Stimulated activated CD4-positive, alpha-beta T cell treated with anti-CD3 and anti-CD28 coated beads, TNF-alpha, amount 100 ng/mL, for 1 hour (primary cell): ENCODE results near the gene CDPF1.

Experiments used
- DNase-seq, 3 donors: peaks; one replicate each; pipeline ENCODE4 v3.0.0-alpha.2; 2020; ENCODE audit warnings: low read depth in 3 of 3, low spot score in 1 of 3

The CDPF1 gene, protein sequence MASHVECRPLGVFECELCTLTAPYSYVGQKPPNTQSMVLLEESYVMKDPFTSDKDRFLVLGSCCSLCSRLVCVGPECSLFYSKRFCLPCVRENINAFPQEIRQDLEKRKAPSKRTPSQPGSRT

DNA sequence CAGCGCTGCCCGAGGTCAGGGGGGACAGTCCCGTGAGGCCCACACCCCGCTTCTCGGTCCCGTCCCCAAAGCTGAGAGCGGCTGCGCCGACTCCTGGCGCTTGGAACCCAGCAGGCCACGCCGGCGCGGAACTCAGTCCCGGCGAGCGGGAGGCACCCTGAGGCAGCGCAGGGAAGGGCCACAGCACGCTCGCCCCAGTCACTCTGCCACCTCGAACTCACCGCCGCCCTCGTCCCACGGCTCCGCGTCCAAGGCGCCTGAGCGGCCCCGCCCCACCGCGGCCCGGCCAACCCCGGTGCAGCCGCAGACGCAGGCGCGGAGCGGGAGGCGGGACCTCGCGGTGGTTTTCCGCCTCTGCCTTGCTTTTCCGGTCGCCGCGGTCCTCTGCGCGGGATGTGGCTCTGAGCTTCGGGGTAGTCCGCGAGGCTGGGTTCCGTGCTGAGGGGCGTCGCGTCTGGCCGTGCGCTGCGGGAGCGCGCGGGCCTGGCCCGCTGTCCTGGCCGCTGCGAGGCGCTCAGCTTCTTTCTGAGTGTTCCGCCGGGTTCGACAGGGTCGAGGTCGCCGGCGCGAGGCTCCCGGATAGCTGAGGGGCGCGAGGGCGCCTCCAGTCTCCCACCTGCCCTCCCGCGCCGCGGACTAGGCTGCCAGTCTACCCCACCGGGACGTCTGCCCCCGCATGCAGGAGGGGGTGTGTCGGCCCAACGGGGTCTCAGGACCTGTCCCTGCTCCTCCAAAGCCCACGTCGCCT is at the start of gene CDPF1:
Gene CDPF1, minus strand, starts transcription at position 259 of the 748 bp plus-strand sequence. CDS start 2,009 bp downstream, outside the sequence.
- peak; percentile 69 to 86 (median 83) for DNase-seq

DNA sequence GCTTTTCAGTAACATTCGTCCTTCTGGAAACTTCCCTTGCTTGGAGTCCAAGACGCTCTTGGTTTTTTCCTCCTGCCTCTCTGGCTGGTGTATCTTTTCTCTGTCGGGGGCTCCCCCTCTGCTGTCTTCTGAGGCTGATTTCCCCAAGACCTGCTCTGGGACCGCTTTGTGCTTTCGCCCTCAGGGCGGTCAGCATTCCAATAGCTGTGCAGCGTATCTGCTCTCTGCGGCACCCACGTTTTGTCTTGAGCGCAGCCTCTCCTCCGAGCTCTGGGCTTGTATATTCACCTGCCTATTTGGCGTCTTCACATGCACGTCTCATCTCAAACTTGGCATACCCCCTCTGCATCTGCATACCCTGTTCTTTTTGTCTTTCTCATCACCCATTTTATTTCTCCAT is 49.0 kb upstream of the CDPF1 start:
- DNase-seq, result no peak

DNA sequence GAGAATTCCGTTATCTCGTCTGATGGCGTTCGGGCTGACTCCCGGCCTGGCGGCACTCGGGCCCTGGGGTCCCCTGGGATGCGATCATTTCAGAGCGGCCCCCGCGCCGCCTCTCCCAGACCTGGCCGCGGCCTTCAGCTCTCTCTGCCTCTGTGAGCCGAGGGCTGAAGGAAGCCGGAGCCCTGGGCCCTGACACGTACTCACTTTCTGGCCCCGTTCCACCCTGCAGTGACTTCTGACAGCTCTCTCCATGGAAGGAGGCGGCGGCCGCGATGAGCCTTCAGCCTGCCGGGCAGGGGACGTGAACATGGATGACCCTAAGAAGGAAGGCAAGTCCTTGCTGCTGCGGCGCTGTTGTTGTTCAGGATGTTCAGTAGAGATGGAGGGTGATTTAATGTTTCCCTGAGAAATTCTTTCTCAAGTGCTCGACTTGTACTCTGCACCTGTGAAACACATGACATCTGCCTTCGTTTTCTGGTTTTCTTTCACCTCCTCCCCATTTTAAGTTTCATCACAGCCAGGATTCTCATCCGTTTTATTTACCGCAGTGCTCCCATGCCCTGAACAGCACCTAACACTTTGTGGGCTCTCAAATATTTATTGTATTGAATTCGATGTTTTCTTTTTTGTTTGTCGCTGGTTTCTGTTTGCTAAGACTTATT is 47.2 kb upstream of the CDPF1 start:
- DNase-seq, result no peak

DNA sequence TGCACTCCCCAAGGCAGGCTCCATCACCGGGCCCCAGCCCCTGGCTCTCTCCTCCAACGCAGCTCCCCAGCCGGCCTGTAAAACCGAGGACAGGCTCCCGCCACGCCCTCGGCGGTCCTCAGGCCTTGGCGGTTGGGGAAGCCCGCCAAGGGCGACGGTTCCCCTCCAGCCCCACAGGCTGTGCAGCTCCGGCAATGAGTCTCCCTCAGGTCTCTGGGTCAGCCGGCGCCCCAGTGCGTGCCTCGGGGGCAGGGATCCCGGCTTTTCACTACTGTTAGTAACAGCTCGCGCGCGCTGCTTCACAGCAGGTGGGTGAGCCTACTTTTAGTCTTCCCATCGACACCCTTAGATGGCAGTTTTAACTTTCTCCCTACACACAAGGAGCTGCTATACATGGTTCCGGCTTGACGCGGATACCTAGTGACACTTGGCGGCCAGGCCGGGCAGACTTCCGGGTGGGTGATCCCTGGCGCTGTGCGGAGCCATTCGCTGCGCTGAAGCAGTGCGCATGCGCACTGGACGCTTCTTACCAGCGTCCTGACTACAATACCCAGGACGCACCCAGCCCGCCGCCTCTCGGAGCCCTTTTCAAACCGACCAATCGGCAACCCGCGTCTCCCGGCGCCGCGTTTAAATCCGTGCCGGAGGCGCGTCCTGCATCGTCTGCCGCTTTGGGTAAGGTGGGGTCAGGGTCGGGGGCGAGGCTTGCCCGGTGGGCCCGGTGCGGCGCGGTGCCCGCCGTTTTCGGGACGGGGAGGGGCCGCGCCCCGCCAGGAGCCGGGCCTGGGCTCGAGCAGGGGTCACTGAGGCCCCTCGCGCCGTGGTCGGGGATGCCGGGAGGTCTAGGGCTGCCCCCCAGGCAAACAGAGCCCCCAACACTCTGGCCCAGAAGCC is 46.4 kb upstream of the CDPF1 start, which contains the start of gene GTSE1:
Gene GTSE1, plus strand, starts transcription at position 614 of the 894 bp plus-strand sequence. CDS start 531 bp downstream, outside the sequence.
- DNase-seq, result peak; percentile 89 to 95 (median 94)

DNA sequence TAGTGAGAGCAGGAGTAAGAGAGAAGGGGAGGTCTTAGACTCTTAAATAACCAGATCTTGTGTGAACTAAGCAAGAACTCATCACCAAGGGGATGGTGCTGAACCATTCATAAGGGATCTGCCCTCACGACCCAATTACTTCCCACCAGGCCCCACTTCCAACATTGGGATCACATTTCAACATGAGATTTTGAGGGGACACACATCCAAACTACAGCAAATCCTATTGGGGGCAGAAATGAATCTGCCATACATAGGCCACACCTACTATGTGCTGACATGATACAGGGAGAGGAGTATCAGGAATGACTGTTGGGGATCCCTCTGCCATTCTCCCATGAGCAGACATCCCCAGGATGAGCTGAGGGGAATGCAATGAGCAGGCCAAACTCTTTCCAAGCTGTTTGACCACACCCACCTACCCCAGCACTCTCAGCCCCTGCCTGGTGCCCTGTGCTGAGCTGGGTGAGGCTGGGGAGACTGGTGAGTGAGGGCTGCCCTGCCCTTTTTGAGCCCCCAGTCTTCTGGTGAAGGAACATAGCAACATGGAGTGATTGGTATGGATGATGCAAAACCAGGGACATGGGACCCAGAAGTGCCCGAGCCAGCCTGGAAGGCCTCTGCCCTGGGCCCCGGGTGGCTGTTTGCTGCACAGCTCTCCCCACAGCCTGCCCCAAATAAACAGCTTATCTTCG is 45.3 kb upstream of the CDPF1 start:
- no peak for DNase-seq

DNA sequence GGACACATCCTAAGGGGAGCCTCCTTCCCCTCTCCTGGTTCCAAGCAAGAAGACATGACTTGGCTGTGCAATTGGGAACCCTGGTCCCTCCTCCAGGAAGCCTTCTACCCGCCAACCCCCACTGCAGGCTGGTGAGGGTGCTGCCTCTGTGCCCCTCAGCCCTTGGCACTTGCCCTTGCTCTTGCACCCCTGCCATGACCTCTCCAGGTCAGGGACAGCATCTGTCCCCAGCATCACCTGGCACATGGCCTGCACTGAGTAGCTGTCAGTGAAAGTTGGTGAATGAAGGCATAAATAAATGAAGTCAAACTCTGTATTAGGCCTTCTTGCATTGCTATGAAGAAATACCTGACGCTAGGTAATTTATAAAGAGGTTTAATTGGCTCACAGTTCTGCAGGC is 44.7 kb upstream of the CDPF1 start:
- DNase-seq, result no peak

DNA sequence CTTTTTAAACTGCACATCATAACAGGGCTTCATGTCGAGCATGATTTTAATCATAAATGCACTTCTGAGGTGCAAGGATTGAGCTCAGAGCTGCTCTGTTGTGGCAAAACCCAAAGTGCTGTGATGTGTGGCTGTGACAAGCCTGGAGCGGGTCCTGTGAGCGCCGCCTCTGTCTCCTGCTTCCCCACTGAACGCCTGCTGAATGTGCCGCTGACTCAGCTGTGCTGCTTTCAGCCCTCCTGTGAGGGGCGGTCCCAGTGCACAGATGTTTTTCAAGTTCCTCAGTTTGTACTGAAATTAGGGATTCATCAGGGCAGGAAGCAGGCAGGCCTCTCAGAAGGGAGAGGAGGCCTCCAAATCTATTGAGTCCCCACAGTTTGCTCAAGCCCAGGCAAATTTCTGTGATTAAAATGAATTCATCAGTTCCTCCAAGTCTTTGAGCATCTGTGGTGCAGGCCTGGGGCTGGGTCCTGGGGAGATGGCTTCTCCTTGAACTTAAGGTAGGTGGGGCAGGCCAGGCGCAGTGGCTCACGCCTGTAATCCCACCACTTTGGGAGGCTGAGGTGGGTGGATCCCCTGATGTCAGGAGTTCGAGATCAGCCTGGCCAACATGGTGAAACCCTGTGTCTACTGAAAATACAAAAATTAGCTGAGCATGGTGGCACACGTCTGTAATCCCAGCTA is 43.6 kb upstream of the CDPF1 start:
- DNase-seq, result no peak

DNA sequence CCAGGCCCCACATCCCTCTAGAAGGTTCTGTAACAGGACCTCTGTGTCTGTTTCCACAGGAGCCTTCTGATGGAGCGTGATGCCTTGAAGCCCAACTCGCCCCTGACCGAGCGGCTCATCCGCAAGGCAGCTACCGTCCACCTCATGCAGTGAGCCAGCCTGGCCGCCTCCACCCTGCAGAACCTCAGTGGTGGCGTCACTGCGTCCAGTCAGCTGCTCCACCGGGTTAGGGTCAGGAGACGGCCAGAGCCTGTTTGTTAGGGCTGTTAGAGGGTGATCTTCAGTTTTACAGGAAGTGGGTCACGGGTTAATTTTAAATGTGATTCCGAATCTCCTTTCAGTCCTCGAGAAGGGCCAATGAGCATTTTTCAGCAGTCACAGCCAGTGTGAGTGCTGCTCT is 42.6 kb upstream of the CDPF1 start:
- no peak for DNase-seq

DNA sequence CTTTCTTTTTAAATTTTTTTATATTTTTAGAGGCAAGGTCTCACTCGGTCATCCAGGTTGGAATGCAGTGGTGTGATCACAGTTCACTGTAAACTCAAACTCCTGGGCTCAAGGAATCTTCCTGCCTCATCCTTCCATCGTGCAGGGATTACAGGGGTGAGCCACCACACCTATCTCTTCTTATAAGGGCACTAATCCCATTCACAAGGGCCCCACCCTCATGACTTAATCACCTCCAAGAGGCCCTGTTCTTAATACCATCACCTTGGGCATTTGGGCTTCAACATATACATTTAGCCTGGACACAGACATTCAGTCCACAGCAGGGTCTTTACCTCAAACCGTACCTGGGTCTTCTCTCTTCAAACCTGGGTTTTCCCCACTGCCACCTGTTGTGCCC is 42.1 kb upstream of the CDPF1 start:
- DNase-seq, result no peak

DNA sequence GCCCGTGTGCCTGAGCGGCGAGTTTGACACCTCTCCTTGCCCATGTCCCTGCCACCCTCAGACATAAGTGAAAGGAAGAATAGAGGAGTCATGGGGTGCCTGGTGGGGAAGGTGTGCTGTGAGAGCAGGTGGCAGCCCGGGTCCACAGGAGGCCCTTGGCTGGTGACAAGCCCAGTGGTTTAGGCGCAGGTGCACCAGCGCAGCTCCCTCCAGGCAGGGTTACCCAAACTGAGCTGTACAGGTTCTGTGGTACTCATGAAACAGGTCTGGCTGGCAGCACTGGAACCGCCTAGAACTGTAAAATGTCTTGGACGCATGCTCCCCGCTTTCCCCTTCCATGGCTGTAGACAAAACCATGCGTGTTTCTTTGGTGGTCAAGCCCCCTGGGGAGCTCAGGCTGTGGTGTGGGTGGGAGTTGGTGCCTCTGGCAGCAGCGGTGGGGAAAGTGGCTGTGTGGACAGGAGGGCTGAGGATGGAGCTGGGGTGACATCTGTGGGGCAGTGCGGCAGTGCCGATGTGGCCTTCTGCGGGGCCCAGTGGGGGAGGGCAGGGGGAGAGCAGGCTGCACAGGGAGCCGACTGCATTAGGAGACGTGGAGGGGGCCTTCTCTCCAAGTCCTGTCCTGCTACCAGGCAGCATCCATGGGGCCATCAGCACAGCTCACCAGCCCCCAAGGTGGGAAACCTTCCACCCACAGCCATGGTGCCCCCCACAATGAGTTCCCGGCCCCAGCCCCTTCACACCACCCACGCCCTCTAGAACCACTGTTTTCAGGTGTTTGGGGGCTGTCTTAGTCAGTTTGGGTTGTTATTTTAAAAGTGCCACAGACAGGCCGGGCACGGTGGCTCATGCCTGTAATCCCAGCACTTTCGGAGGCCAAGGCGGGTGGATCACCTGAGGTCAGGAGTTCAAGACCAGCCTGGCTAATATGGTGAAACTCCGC is 41.0 kb upstream of the CDPF1 start:
- no peak for DNase-seq

DNA sequence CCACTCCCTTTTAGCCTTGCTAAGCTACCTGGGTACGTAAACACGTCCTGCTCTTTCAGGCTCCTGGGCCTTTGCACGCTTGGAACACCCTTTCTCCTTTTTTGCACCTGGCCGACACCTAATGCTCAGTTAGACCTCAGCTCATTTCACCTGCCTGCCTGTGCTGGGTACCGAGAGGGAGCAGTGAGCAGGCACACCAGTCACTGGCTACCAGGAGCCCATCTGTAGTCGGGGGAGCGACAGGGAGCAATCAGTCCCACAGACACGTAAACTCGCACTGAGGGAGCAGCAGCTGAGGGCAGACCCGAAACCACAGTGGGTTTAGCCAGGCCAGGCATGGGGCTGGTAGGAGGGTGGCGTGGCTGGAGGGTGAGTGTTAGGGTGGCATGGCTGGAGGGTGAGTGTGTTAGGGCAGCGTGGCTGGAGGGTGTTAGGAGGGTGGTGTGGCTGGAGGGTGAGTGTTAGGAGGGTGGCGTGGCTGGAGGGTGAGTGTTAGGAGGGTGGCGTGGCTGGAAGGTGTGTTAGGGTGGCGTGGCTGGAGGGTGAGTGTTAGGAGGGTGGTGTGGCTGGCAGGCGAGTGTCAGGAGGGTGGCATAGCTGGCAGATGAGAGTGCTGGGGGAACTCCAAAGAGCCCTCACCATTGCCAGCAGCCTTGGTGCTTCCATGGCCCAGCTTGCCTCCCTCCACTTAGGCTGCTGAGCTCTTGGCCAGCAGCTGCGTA is 40.2 kb upstream of the CDPF1 start:
- no peak for DNase-seq

DNA sequence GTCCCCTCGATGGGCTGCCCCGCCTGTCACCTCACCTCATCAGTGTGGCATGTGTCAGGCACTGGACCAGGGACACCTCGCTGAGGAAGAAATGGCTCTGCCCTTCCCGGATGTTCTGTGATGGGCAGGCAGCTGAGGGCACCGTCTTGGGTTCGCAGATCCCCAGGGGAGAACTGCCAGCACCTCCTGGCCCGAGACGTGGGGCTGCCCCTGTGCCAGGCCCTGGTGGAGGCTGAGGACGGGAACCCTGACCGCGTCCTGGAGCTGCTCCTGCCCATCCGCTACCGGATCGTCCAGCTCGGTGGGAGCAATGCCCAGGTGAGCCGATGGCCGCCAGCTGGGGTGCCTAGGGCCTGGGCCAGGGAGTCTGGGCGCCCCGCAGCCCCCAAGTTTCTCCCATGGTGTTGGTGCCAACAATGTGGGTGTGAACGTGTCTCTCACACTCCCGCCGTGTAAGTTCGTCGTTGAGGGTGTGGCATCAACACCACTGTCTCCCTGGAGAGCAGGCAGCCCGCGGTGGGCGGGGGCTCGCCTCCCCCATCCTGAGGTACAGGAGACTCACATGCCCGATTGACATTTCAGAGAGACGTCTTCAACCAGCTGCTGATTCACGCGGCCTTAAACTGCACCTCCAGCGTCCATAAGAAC is 39.3 kb upstream of the CDPF1 start:
- DNase-seq, result no peak

DNA sequence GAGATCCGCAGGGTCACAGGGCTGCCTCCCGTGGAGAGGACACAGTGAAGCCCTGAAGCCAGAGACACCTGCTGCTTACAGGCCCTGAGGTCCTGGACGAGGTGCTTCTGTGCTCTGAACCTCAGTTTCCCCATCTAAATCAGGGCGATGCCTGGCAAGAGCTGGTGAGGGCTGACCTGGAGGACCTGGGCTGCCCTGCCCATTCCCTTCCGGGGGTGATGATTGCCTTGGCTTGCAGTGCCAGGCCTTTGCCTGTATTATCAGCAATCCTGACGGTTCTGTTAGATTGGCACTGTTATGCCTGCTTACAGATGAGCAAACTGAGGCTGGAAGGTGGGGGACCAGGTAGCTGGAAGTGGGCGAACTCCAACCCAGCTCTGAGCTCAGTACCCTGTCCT is 38.8 kb upstream of the CDPF1 start:
- no peak for DNase-seq

DNA sequence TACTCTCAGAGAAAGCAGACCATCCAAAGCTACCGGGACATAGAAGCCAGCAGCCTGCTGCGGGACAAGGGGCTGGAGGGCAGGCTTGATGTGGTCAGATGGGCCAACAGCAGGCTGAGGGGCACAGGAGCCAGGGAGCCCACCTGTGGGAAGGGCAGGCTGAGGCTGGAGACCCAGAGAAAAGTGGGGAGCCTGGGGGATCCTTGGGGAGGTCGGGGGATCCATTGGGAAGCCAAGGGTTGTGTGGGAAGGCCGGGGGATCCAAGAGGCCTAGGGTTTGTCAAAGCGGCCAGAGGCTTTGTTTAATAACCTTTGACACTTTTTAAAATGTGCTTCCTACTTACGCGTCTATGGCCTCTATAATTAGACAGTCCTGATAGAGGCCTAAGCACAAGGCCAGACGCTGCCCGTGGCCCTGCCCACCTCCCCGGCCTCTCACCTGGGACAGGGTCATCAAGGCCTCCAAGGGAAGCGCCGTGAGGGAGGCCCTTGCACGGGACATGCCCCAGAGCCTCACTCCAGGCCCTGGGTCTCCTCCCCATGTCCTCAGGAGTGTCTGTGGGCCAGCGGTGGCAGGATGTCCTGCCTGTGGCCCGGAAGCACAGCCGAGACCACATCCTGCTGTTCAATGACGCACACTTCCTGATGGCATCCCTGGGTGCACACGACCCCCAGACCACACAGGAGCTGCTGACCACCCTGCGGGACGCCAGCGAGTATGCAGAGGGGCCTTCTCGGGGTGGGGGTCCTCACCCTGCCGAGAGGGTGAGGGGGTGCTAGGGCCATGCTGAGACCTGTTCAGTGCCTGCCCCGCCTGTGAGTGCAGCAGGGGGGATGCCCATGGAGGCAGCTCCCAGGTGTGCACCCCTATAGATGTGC is 38.0 kb upstream of the CDPF1 start:
- no peak for DNase-seq

DNA sequence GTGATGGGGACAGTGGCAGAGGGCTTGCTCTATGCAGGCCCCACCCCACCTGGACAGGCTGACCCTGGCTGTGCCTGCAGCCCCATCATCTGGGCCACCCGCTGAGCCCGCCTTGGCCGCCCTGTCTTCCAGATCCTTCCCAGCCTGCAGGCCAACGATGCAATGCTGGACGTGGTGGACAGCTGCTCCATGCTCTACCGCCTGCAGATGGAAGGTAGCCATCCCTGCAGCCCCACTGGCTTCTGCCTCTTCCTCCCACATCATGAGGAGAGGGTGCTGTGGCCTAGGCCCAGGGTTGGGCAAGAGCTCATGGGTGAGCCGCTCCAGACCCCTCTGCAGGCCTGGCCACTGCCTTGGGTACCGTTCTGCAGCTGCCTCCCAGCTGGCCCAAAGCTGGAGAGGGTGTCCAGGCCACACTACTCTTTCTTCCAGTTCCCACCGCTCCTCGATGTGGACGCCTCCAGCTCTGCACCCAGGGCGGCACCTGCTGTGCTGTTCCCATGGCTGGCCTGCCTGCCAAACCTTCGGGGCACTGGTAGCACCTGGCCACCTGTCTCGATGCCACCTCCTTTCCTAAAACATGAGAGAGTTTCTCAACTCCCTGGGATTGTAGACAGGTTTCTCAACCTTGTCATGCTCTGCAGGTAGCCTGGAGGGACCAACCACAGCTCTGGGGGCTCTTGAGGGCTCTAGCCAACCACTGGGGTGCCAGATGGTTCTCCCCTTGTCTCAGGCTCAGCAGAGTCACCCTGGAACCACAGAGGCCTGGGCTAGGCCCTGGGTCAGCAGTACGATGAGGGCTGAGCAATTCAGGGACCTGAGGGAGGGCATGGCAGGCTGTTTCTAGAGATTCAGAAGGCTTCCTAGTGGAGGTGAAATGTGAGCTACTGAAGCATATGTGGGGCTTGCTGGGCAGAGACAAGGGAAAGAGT is 37.1 kb upstream of the CDPF1 start:
- no peak for DNase-seq

DNA sequence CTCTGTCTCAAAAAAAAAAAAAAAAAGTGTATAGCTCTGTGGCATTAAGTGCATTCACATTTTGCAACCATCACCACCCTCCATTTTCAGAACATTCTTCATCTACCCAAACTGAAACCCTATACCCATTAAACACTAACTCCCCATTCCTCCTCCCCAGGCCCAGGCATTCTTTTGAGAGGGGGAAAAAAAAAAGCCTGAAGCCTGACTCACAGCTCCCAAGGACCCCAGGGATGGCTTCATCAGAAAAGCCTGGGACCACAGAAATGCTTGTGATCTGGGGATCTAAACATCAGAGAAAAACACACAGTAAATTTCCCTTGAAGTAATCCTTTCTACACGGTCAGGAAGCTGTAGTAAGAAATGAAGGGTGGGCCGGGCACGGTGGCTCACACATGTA is 35.9 kb upstream of the CDPF1 start:
- DNase-seq, result no peak
